ENCODE results near the gene WWOX. TPM values are rescaled to one million over a fixed set of nuclear protein-coding genes. Genes with fewer than 3 reads are reported as not detected.

Gene WWOX
- total RNA-seq, 3 donors from 2014 or later, result 11.7 to 18.0 (median 13.8) TPM

DNA sequence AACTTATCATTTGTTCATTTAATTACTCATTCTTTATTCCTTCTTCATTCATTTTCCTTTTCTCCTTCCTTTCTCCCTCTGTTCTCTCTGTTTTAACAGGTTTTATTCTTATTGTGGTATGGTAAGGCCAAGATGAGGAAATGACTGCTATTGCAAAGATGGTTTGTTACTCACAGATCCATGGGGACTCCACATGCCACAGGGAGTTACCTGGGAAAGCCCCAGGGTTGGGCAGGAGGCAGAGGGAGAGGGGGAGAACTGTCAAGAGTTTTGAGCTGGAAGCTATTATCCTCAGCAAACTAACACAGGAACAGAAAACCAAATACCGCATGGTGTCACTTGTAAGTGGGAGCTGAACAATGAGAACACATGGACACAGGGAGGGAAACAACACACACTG is 453.3 kb downstream of the WWOX start:
- Histone ChIP-seq H3K4me1 (ENCODE audit: low read depth) (no peaks in the 10 kb centered on the region), H3K9me3 (no peaks in the 10 kb centered on the region), H3K36me3 (ENCODE audit: low read depth) (no peaks in the 10 kb centered on the region), H3K4me3 (no peak overlapping the region)
- DNase-seq (no peak), ATAC-seq (no peak)
- intact Hi-C loops (cut with DNase I, micrococcal nuclease), result no loop called here
- TF ChIP-seq, protein P1, sequence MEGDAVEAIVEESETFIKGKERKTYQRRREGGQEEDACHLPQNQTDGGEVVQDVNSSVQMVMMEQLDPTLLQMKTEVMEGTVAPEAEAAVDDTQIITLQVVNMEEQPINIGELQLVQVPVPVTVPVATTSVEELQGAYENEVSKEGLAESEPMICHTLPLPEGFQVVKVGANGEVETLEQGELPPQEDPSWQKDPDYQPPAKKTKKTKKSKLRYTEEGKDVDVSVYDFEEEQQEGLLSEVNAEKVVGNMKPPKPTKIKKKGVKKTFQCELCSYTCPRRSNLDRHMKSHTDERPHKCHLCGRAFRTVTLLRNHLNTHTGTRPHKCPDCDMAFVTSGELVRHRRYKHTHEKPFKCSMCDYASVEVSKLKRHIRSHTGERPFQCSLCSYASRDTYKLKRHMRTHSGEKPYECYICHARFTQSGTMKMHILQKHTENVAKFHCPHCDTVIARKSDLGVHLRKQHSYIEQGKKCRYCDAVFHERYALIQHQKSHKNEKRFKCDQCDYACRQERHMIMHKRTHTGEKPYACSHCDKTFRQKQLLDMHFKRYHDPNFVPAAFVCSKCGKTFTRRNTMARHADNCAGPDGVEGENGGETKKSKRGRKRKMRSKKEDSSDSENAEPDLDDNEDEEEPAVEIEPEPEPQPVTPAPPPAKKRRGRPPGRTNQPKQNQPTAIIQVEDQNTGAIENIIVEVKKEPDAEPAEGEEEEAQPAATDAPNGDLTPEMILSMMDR (IDR thresholded peaks at IDR 0.05), result no peak

- TF ChIP-seq, protein P1 (IDR thresholded peaks at IDR 0.05), result no peak
- H3K4me3 ChIP-seq, result no peak overlapping the region
- peak; percentile 72 for ATAC-seq
- DNase-seq, result peak in 1 of 3 donors; percentile 33
- no peaks in the 10 kb centered on the region for H3K9me3 ChIP-seq
- no peaks in the 10 kb centered on the region for H3K36me3 ChIP-seq (ENCODE audit: low read depth)
- no peaks in the 10 kb centered on the region for H3K4me1 ChIP-seq (ENCODE audit: low read depth)
- intact Hi-C loops (cut with DNase I, micrococcal nuclease), result no loop called here
These were observed 454.0 kb downstream of the WWOX start for GRCh38 chr16:78553268-78554039.

- Histone ChIP-seq H3K4me1 (ENCODE audit: low read depth) (no peaks in the 10 kb centered on the region), H3K36me3 (ENCODE audit: low read depth) (no peaks in the 10 kb centered on the region), H3K4me3 (no peak overlapping the region), H3K9me3 (no peaks in the 10 kb centered on the region)
- DNase-seq (no peak), ATAC-seq (no peak)
- TF ChIP-seq, protein P1 (IDR thresholded peaks at IDR 0.05), result no peak
- intact Hi-C loops (cut with DNase I, micrococcal nuclease), result no loop called here
These were observed 457.0 kb downstream of the WWOX start for GRCh38 chr16:78556421-78556820.

- intact Hi-C loops (cut with DNase I, micrococcal nuclease), result no loop called here
- TF ChIP-seq, protein P1 (IDR thresholded peaks at IDR 0.05), result no peak
- no peak for DNase-seq
- no peaks in the 10 kb centered on the region for H3K9me3 ChIP-seq
- H3K4me3 ChIP-seq, result no peak overlapping the region
- no peaks in the 10 kb centered on the region for H3K4me1 ChIP-seq (ENCODE audit: low read depth)
- H3K36me3 ChIP-seq (ENCODE audit: low read depth), result no peaks in the 10 kb centered on the region
- no peak for ATAC-seq
These were observed 461.5 kb downstream of the WWOX start for GRCh38 chr16:78560997-78561396.

- ATAC-seq (no peak), DNase-seq (no peak)
- TF ChIP-seq, protein P1 (IDR thresholded peaks at IDR 0.05), result no peak
- intact Hi-C loops (cut with DNase I, micrococcal nuclease), result no loop called here
- H3K36me3 ChIP-seq (ENCODE audit: low read depth), result no peaks in the 10 kb centered on the region
- no peaks in the 10 kb centered on the region for H3K9me3 ChIP-seq
- no peak overlapping the region for H3K4me3 ChIP-seq
- H3K4me1 ChIP-seq (ENCODE audit: low read depth), result no peaks in the 10 kb centered on the region
These were observed 462.7 kb downstream of the WWOX start for GRCh38 chr16:78562111-78562510.
